HUES48 (cell line): ENCODE measurements around the gene CFP.
"Not testable (repeated sequence)": the region's sequence is repeated elsewhere in the genome, so short reads cannot be mapped to it uniquely, and the experiment has no call there.

ENCODE experiments used
- H3K27ac ChIP-seq: one replicate; pipeline ENCODE4 v1.7.0; 2013; ENCODE audit warnings: low read depth, low read length, inconsistent platforms
- H3K27me3 ChIP-seq: 2 replicates; pipeline ENCODE4 v1.6.1; 2013; ENCODE audit warnings: mild to moderate bottlenecking, low read length; ENCODE audit not compliant: control insufficient read depth, insufficient read depth
- H3K36me3 ChIP-seq: 2 replicates; pipeline ENCODE4 v1.6.1; 2013; ENCODE audit warnings: low read length; ENCODE audit not compliant: control insufficient read depth, insufficient read depth
- H3K4me1 ChIP-seq: 2 replicates; pipeline ENCODE4 v1.6.1; 2013; ENCODE audit warnings: mild to moderate bottlenecking, low read length; ENCODE audit not compliant: control insufficient read depth, insufficient read depth
- H3K4me3 ChIP-seq: 2 replicates; pipeline ENCODE4 v1.5.1; 2013; ENCODE audit warnings: mild to moderate bottlenecking, low read depth, low read length
- H3K9ac ChIP-seq: 2 replicates; pipeline ENCODE4 v1.6.1; 2013; ENCODE audit warnings: mild to moderate bottlenecking, low read depth, low read length, moderate library complexity
- H3K9me3 ChIP-seq: 2 replicates; pipeline ENCODE4 v1.6.1; 2013; ENCODE audit warnings: low read length; ENCODE audit not compliant: control insufficient read depth, insufficient read depth

CFP gene

GRCh38 chrX:47603125-47603524 is 26.6 kb downstream of the CFP start:
- not testable (repeated sequence) for H3K27ac ChIP-seq, H3K36me3 ChIP-seq, H3K27me3 ChIP-seq, H3K4me1 ChIP-seq, H3K9ac ChIP-seq, H3K4me3 ChIP-seq
- H3K9me3 ChIP-seq = peaks cover 26% of the 10 kb centered on the region

- Histone ChIP-seq H3K9ac (no peak overlapping the region), H3K4me3 (no peak overlapping the region), H3K9me3 (peaks cover 29% of the 10 kb centered on the region), H3K27me3 (no peaks in the 10 kb centered on the region), H3K27ac (no peak overlapping the region), H3K36me3 (no peaks in the 10 kb centered on the region), H3K4me1 (no peaks in the 10 kb centered on the region)
These were observed 32.5 kb downstream of the CFP start for GRCh38 chrX:47597222-47597621.

DNA sequence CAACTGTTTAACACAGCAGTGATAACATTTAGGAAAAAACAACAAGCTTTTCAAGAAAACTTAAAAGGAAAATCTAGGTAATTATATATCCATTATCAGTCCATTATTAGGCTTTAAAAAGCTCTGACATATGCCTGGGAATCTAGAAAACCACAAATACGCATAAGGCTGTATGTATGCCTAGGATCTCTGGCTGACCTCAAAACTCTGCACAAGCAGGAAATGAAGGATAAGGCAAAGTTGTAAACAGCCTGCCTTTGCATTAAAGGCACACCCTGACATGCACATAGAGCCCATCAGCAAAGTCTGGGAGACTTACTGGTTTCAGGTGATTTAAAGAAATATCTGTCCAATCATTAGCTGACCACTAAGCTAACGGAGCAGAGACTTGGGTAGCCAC is 33.5 kb downstream of the CFP start:
- no peak overlapping the region for H3K4me3 ChIP-seq
- H3K4me1 ChIP-seq = no peaks in the 10 kb centered on the region
- no peak overlapping the region for H3K27ac ChIP-seq
- no peaks in the 10 kb centered on the region for H3K36me3 ChIP-seq
- H3K27me3 ChIP-seq = no peaks in the 10 kb centered on the region
- H3K9ac ChIP-seq = no peak overlapping the region
- H3K9me3 ChIP-seq = peaks cover 22% of the 10 kb centered on the region

GRCh38 chrX:47595716-47596251 is 33.9 kb downstream of the CFP start:
- Histone ChIP-seq H3K4me1 (no peaks in the 10 kb centered on the region), H3K9ac (no peak overlapping the region), H3K9me3 (peaks cover 24% of the 10 kb centered on the region), H3K4me3 (no peak overlapping the region), H3K36me3 (no peaks in the 10 kb centered on the region), H3K27me3 (no peaks in the 10 kb centered on the region), H3K27ac (no peak overlapping the region)

- no peak overlapping the region for H3K9ac ChIP-seq
- H3K9me3 ChIP-seq = peaks cover 20% of the 10 kb centered on the region
- no peak overlapping the region for H3K27ac ChIP-seq
- no peaks in the 10 kb centered on the region for H3K36me3 ChIP-seq
- no peaks in the 10 kb centered on the region for H3K27me3 ChIP-seq
- H3K4me3 ChIP-seq = no peak overlapping the region
- H3K4me1 ChIP-seq = no peaks in the 10 kb centered on the region
These were observed 36.2 kb downstream of the CFP start for GRCh38 chrX:47593522-47593921.

GRCh38 chrX:47590984-47591383 is 38.7 kb downstream of the CFP start:
- no peaks in the 10 kb centered on the region for H3K4me1 ChIP-seq
- H3K9me3 ChIP-seq = peaks cover 21% of the 10 kb centered on the region
- H3K27ac ChIP-seq = no peak overlapping the region
- no peak overlapping the region for H3K4me3 ChIP-seq
- no peaks in the 10 kb centered on the region for H3K27me3 ChIP-seq
- H3K9ac ChIP-seq = no peak overlapping the region
- H3K36me3 ChIP-seq = no peaks in the 10 kb centered on the region

DNA sequence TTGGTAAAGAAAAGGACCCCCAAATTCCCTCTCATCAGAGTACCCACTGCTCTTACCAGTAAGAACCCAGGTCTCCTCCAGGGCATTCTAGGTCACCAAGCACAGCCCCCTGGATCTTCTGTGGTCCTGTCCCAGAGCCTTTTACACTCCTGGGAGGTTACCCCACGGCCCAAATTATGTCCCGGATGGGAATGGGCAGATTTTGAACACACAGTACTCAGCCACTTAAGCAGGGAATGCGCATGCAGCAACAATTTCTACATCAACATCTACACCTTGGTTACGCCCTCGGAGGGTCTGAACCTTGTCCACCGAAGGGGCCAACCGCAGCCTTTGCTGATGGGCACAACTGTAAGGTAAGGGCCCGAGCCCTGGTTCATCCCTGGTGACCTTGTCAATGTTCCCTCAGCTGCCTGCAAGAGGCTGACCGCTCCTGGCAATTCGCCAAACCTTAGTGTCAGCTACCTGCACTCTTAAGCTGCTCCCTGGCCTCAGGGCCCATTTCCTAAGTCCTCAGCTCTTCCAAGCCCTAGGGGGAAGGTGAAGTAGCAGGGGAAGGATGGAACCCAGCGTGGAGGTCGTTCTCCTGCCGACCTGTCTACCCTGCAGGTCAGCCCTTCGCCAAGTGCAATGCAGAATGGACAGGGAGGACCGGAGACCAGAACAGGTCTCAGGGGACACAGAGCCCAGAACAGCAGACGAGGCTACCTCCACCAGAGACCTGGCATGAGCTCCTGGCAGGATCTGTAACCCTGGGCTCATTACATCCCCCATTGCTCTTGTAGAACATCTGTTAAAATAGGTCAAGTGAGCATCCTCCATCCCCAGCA is 41.6 kb downstream of the CFP start:
- Histone ChIP-seq H3K9me3 (peaks cover 27% of the 10 kb centered on the region), H3K9ac (no peak overlapping the region), H3K27me3 (no peaks in the 10 kb centered on the region), H3K4me3 (no peak overlapping the region), H3K36me3 (no peaks in the 10 kb centered on the region), H3K4me1 (no peaks in the 10 kb centered on the region), H3K27ac (no peak overlapping the region)

DNA sequence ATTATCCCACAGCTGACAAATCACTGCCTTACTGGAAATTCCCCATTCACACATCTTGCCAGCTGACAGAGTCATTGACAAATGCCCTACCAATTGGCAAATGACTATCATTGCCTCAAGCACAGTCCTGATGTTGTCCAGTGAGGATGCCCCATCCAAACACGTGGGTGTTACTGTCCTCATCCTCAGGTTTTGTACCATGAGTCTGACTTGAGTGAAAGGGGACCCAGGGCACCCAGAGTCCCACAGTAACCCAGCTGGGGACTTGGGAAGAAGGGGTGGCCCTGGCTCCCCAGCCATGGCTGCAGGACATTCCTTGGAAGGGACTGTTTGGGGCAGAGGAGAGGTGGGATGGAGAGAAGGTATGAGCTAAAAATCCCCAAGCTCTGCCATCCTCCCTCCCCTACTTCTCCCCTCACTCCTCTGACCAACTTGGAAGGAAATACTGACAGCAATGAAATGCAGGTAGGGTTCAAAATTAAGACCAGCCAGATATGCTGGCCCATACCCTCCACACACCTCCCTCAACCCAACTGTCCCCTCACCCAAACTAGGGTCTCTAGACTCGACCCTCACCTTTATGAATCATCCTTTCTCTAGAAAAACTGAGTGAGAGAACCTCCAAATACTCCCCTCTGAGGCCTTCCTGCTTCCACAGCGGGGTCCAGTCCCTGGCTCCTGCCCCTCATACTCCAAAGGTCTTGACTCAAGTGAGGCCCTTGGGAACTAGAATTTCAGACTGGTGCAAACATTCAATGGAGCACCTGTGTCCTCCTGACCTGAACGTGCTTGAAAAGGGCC is 42.4 kb downstream of the CFP start:
- no peak overlapping the region for H3K4me3 ChIP-seq
- no peaks in the 10 kb centered on the region for H3K4me1 ChIP-seq
- no peak overlapping the region for H3K27ac ChIP-seq
- no peak overlapping the region for H3K9ac ChIP-seq
- H3K9me3 ChIP-seq = peaks cover 27% of the 10 kb centered on the region
- H3K36me3 ChIP-seq = no peaks in the 10 kb centered on the region
- H3K27me3 ChIP-seq = no peaks in the 10 kb centered on the region

- Histone ChIP-seq H3K27me3 (no peaks in the 10 kb centered on the region), H3K4me3 (no peak overlapping the region), H3K36me3 (no peaks in the 10 kb centered on the region), H3K4me1 (0 out of 2 replicates have a peak, but pooled peaks cover 2% of the 10 kb centered on the region), H3K27ac (no peak overlapping the region), H3K9me3 (peaks cover 32% of the 10 kb centered on the region), H3K9ac (no peak overlapping the region)
These were observed 43.5 kb downstream of the CFP start for GRCh38 chrX:47586043-47586787.

DNA sequence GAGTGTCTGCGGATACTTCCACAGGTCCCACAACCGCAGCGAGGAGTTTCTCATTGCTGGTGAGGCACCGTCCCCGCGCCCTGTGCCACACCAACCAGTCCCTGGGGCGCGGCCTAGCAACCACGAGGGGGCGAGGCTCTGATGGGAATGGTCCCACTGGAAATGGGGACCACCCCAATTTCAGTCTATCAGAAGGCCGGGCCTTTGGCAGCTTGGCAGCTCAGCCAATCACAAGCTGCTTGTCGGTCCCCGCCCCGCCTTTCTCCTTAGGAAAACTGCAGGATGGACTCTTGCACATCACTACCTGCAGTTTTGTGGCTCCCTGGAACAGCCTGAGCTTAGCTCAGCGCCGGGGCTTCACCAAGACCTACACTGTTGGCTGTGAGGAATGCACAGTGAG is 44.5 kb downstream of the CFP start:
- no peak overlapping the region for H3K27ac ChIP-seq
- peaks cover 32% of the 10 kb centered on the region for H3K9me3 ChIP-seq
- 0 out of 2 replicates have a peak, but pooled peaks cover 2% of the 10 kb centered on the region for H3K4me1 ChIP-seq
- no peaks in the 10 kb centered on the region for H3K27me3 ChIP-seq
- H3K4me3 ChIP-seq = no peak overlapping the region
- no peak overlapping the region for H3K9ac ChIP-seq
- H3K36me3 ChIP-seq = no peaks in the 10 kb centered on the region
